ENCODE measurements around the gene ITGB5. TPM values are rescaled to one million over a fixed set of nuclear protein-coding genes. Genes with fewer than 3 reads are reported as not detected.

ITGB5 gene
- total and polyA plus RNA-seq, 4 experiments from 2014 or later = 0.94 to 5.4 (median 3.4) TPM; not detected in 1

DNA sequence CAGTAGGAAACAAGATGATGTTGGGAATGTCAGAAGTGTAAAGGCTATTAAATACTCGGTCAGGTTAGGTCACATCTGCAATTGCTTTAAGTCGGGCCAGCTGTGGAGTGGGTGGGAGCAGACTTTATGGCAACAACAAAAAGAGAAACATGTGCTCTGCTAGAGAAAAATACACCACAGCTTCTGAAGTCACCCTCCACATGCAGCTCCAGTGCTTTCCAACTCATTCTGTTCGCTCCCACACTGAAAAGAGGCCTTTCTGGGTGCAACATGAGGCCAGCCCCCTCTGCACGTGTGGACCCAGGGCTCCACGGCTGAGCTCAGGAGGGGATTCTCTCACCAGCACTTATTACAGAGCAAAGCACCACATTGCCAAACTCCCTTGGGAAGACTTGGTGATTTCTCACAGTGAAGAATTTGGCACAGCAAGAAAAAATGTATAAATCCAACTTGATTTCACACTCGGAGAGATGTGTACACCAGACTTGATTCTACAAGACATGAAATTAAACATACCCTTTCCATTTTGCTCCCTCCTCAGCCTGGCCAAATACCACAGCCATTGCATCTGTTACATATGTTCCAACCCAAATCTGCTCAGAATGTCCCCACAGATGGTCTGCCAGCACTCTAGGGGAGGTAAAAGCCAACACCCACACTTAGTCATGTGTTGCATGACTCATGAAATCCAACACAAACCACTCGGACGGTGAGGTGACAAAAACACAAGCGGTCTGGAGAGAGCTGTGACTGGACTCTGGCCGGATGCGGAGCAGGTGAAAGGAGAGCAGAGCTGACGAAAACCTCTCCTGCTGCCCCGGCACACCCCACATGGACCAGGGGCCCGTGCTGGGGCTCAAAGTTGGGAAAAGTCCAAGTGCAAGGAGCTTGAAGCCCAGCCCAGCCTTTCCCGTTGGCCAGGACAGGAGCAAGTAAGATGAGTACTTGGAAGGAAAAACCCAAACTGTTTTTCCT, 74.6 kb downstream of the ITGB5 start:
- CTCF ChIA-PET (ENCODE audit: partially characterized antibody) = no interaction called here
- Histone ChIP-seq H3K27me3 (ENCODE audit: insufficient read depth, low read length) (no peaks in the 10 kb centered on the region), H3K36me3 (ENCODE audit: insufficient read depth, low read length) (no peaks in the 10 kb centered on the region), H3K4me3 (ENCODE audit: low read length in 2 of 2) (no peak overlapping the region), H3K9me3 (ENCODE audit: control insufficient read depth in 1 of 2, low read length in 2 of 2) (no peaks in the 10 kb centered on the region), H3K4me1 (ENCODE audit: insufficient read depth, low read length) (no peaks in the 10 kb centered on the region), H3K27ac (ENCODE audit: low read depth, low read length) (no peak overlapping the region)
- Mint-ChIP-seq H3K27ac (no peak overlapping the region), H3K9me3 (no peaks in the 10 kb centered on the region), H3K36me3 (no peaks in the 10 kb centered on the region), H3K4me1 (no peaks in the 10 kb centered on the region), H3K27me3 (peaks cover 10 to 12% of the 10 kb centered on the region in 2 donors), H3K4me3 (no peak overlapping the region)
- DNase-seq = no peak
- POLR2A ChIA-PET (ENCODE audit: partially characterized antibody) = no interaction called here
- intact Hi-C loops (cut with micrococcal nuclease) = no loop called here

DNA sequence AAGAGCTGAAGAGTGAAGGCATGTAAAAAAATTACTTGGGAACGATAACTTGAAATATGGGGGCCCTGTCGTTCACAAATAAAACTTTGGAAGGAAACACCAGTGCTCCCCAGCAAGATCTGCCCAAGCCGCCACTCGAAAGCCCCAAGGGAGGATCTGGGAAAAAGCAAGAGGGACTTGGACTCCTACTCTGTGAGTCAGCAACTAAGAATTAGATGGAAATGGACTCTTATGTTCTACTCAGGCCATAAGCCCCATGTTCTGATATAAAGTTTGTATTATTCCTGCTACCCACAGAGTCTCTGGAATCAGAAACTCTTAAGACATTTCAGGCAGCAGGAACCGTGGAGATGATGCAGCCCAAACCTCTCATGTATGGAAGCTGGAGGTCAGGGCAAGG, 75.7 kb downstream of the ITGB5 start:
- intact Hi-C loops (cut with micrococcal nuclease) = no loop called here
- Histone ChIP-seq H3K9me3 (ENCODE audit: control insufficient read depth in 1 of 2, low read length in 2 of 2) (no peaks in the 10 kb centered on the region), H3K27me3 (ENCODE audit: insufficient read depth, low read length) (no peaks in the 10 kb centered on the region), H3K36me3 (ENCODE audit: insufficient read depth, low read length) (no peaks in the 10 kb centered on the region), H3K4me3 (ENCODE audit: low read length in 2 of 2) (no peak overlapping the region), H3K27ac (ENCODE audit: low read depth, low read length) (no peak overlapping the region), H3K4me1 (ENCODE audit: insufficient read depth, low read length) (no peaks in the 10 kb centered on the region)
- DNase-seq = no peak
- H3K27ac Mint-ChIP-seq = no peak overlapping the region
- H3K4me1 Mint-ChIP-seq = no peaks in the 10 kb centered on the region
- POLR2A ChIA-PET (ENCODE audit: partially characterized antibody) = no interaction called here
- CTCF ChIA-PET (ENCODE audit: partially characterized antibody) = no interaction called here
- H3K4me3 Mint-ChIP-seq = no peak overlapping the region
- H3K9me3 Mint-ChIP-seq = no peaks in the 10 kb centered on the region
- peaks cover 9 to 10% of the 10 kb centered on the region in 2 donors for H3K27me3 Mint-ChIP-seq
- H3K36me3 Mint-ChIP-seq = no peaks in the 10 kb centered on the region

DNA sequence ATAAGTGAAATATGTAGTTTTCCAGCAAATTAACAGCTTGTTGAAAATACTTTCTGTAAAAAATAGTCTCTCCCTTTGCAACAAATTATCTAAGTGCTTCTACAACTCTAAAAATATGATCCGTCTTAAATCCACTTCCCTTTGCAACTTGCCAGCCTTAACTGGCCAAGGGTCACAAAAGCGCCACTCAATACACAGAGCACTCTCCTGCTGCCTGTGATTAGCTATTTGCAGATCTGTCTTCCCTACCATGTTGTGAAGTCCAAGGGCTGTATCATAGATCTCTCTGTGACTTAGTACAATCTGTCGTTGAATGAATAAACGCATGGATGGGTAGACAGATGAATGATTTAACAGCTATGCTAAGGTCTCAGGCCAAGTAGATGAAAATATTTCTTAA, 76.2 kb downstream of the ITGB5 start:
- no peak overlapping the region for H3K27ac ChIP-seq (ENCODE audit: low read depth, low read length)
- H3K9me3 ChIP-seq (ENCODE audit: control insufficient read depth in 1 of 2, low read length in 2 of 2) = no peaks in the 10 kb centered on the region
- no peak overlapping the region for H3K4me3 ChIP-seq (ENCODE audit: low read length in 2 of 2)
- intact Hi-C loops (cut with micrococcal nuclease) = no loop called here
- no peaks in the 10 kb centered on the region for H3K4me1 ChIP-seq (ENCODE audit: insufficient read depth, low read length)
- no peak overlapping the region for H3K4me3 Mint-ChIP-seq
- H3K9me3 Mint-ChIP-seq = no peaks in the 10 kb centered on the region
- no peaks in the 10 kb centered on the region for H3K27me3 ChIP-seq (ENCODE audit: insufficient read depth, low read length)
- H3K36me3 ChIP-seq (ENCODE audit: insufficient read depth, low read length) = no peaks in the 10 kb centered on the region
- no peak for DNase-seq
- no peak overlapping the region for H3K27ac Mint-ChIP-seq
- ChIA-PET CTCF (ENCODE audit: partially characterized antibody) (no interaction called here), POLR2A (ENCODE audit: partially characterized antibody) (no interaction called here)
- peaks cover 9 to 10% of the 10 kb centered on the region in 2 donors for H3K27me3 Mint-ChIP-seq
- no peaks in the 10 kb centered on the region for H3K4me1 Mint-ChIP-seq
- no peaks in the 10 kb centered on the region for H3K36me3 Mint-ChIP-seq

DNA sequence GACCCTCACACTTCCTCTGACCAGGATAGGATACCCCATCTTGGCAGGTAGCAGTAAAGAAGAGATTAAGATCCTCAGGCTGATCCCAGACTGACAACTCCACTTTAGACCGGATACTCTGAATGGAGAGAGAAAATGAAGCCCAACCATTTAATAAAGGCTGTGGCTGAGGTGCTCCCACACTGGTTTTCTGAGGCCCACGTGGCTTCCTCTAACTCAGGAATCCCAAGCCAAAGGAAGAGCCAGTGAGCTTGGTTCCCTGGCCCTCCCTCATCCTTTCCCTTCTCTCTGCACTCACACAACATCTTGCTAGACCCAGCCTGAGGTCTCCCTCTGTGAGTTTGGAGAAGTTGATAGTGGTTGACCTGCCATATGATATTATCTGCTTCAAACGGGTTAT, 78.1 kb downstream of the ITGB5 start:
- ChIA-PET POLR2A (ENCODE audit: partially characterized antibody) (no interaction called here), CTCF (ENCODE audit: partially characterized antibody) (no interaction called here)
- no peak overlapping the region for H3K4me3 Mint-ChIP-seq
- no peak overlapping the region for H3K27ac Mint-ChIP-seq
- H3K9me3 Mint-ChIP-seq = no peaks in the 10 kb centered on the region
- H3K4me3 ChIP-seq (ENCODE audit: low read length in 2 of 2) = no peak overlapping the region
- H3K27me3 Mint-ChIP-seq = peaks cover 7 to 8% of the 10 kb centered on the region in 2 donors
- H3K27me3 ChIP-seq (ENCODE audit: insufficient read depth, low read length) = no peaks in the 10 kb centered on the region
- no peaks in the 10 kb centered on the region for H3K36me3 Mint-ChIP-seq
- H3K27ac ChIP-seq (ENCODE audit: low read depth, low read length) = no peak overlapping the region
- no peaks in the 10 kb centered on the region for H3K4me1 ChIP-seq (ENCODE audit: insufficient read depth, low read length)
- no peaks in the 10 kb centered on the region for H3K36me3 ChIP-seq (ENCODE audit: insufficient read depth, low read length)
- H3K4me1 Mint-ChIP-seq = no peaks in the 10 kb centered on the region
- DNase-seq = no peak
- H3K9me3 ChIP-seq (ENCODE audit: control insufficient read depth in 1 of 2, low read length in 2 of 2) = no peaks in the 10 kb centered on the region
- intact Hi-C loops (cut with micrococcal nuclease) = no loop called here

DNA sequence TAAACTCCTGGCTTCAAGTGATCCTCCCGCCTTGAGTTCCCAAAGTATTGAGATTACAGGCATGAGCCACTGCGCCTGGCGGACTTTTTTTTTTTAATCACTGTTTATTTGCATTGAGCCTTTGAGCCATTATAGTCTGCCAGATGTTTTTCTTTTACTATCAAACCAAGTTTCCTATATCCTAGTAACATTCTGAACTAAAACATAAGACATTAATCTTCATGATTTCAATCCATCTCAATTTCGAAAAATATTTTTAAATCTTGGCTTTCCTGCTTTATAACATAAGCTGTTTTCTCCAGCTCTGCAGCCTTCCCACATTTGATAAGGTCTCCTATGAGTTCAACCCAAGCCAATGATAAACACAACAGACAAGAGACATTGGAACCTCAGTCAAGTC, 81.5 kb downstream of the ITGB5 start:
- CTCF ChIA-PET (ENCODE audit: partially characterized antibody) = no interaction called here
- no peaks in the 10 kb centered on the region for H3K4me1 Mint-ChIP-seq
- no peak overlapping the region for H3K27ac ChIP-seq (ENCODE audit: low read depth, low read length)
- POLR2A ChIA-PET (ENCODE audit: partially characterized antibody) = no interaction called here
- H3K9me3 Mint-ChIP-seq = no peaks in the 10 kb centered on the region
- no peaks in the 10 kb centered on the region for H3K9me3 ChIP-seq (ENCODE audit: control insufficient read depth in 1 of 2, low read length in 2 of 2)
- peaks cover 4 to 15% of the 10 kb centered on the region in 2 donors for H3K27me3 Mint-ChIP-seq
- H3K36me3 Mint-ChIP-seq = no peaks in the 10 kb centered on the region
- H3K27ac Mint-ChIP-seq = no peak overlapping the region
- H3K4me3 Mint-ChIP-seq = no peak overlapping the region
- intact Hi-C loops (cut with micrococcal nuclease) = no loop called here
- no peaks in the 10 kb centered on the region for H3K27me3 ChIP-seq (ENCODE audit: insufficient read depth, low read length)
- H3K4me1 ChIP-seq (ENCODE audit: insufficient read depth, low read length) = no peaks in the 10 kb centered on the region
- no peak for DNase-seq
- H3K4me3 ChIP-seq (ENCODE audit: low read length in 2 of 2) = no peak overlapping the region
- no peaks in the 10 kb centered on the region for H3K36me3 ChIP-seq (ENCODE audit: insufficient read depth, low read length)

DNA sequence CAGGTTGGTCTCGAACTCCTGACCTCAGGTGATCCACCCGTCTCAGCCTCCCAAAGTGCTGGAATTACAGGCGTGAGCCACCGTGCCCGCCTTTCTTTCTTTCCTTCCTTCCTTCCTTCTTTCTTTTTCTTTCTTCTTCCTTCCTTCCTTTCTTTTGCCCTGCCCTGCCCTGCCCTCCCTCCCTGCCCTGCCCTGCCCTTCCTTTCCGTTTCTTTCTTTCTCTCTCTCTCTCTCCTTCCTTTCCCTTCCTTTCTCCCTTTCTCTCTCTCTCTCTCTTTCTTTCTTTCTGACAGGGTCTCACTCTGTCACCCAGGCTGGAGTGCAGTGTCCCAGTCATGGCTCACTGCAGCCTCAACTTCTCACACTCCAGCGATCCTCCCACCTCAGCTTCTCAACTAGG, 82.3 kb downstream of the ITGB5 start:
- Mint-ChIP-seq H3K4me1 (no peaks in the 10 kb centered on the region), H3K27ac (no peak overlapping the region), H3K9me3 (no peaks in the 10 kb centered on the region), H3K27me3 (peaks cover 4 to 15% of the 10 kb centered on the region in 2 donors), H3K36me3 (no peaks in the 10 kb centered on the region), H3K4me3 (no peak overlapping the region)
- CTCF ChIA-PET (ENCODE audit: partially characterized antibody) = interaction anchor here (1.2 kb wide), 1 partner anchor 44 kb away, joined by 5 read pairs; no protein-coding TSS in a partner anchor
- H3K4me1 ChIP-seq (ENCODE audit: insufficient read depth, low read length) = no peaks in the 10 kb centered on the region
- intact Hi-C loops (cut with micrococcal nuclease) = no loop called here
- no peaks in the 10 kb centered on the region for H3K27me3 ChIP-seq (ENCODE audit: insufficient read depth, low read length)
- no peaks in the 10 kb centered on the region for H3K9me3 ChIP-seq (ENCODE audit: control insufficient read depth in 1 of 2, low read length in 2 of 2)
- no peaks in the 10 kb centered on the region for H3K36me3 ChIP-seq (ENCODE audit: insufficient read depth, low read length)
- no peak for DNase-seq
- H3K4me3 ChIP-seq (ENCODE audit: low read length in 2 of 2) = no peak overlapping the region
- POLR2A ChIA-PET (ENCODE audit: partially characterized antibody) = interaction anchor here (0.6 kb wide), 1 partner anchor 39 kb away, joined by 4 read pairs; no protein-coding TSS in a partner anchor
- no peak overlapping the region for H3K27ac ChIP-seq (ENCODE audit: low read depth, low read length)

DNA sequence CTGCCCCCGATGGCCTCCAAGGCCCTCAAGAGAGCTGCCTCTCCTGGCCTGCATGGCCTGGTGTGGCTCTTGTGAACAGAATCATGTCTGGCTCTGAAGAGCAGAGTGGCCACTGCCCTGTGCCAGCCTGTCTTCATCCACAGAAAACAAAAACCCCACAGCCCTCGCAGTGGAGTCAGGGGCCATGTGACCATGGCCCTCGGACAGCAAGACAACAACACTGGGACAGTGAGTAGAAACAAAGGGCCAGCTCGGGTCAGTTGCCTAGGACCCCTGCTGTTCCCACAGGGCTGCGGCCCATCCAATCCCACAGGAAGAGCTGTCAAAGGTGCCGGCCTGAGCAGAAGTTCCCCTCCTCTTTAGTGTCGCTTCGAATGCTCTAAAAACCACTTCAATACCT, 84.5 kb downstream of the ITGB5 start:
- H3K4me1 ChIP-seq (ENCODE audit: insufficient read depth, low read length) = no peaks in the 10 kb centered on the region
- Mint-ChIP-seq H3K9me3 (peaks cover 0 to 3% (median 0%) of the 10 kb centered on the region in 8 donors), H3K27ac (no peak overlapping the region), H3K36me3 (no peaks in the 10 kb centered on the region), H3K4me3 (no peak overlapping the region), H3K4me1 (no peaks in the 10 kb centered on the region), H3K27me3 (peaks cover 4 to 8% of the 10 kb centered on the region in 2 donors)
- H3K4me3 ChIP-seq (ENCODE audit: low read length in 2 of 2) = no peak overlapping the region
- intact Hi-C loops (cut with micrococcal nuclease) = no loop called here
- POLR2A ChIA-PET (ENCODE audit: partially characterized antibody) = no interaction called here
- no peak overlapping the region for H3K27ac ChIP-seq (ENCODE audit: low read depth, low read length)
- H3K27me3 ChIP-seq (ENCODE audit: insufficient read depth, low read length) = no peaks in the 10 kb centered on the region
- no peaks in the 10 kb centered on the region for H3K36me3 ChIP-seq (ENCODE audit: insufficient read depth, low read length)
- CTCF ChIA-PET (ENCODE audit: partially characterized antibody) = no interaction called here
- no peaks in the 10 kb centered on the region for H3K9me3 ChIP-seq (ENCODE audit: control insufficient read depth in 1 of 2, low read length in 2 of 2)
- no peak for DNase-seq

Data from CD4-positive, alpha-beta memory T cell (primary cell).